Caki2 (cell line): ENCODE results near the gene STK32B. TPM values are rescaled to one million over a fixed set of nuclear protein-coding genes. Genes with fewer than 3 reads are reported as not detected.

Experiments used
- DNase-seq: peaks from one replicate; pipeline ENCODE4 v3.0.0-alpha.2; 2015; ENCODE audit warnings: low read depth
- in situ Hi-C: cut with HindIII; loops from 2 replicates; pipeline ENCODE4 v1.10.0; 2016; ENCODE audit warnings: low sequenced_read_pairs, low pct_unique_long_range_greater_than_20kb, mixed read lengths
- total RNA-seq: library from RNA; depleted of rRNA; stranded (reverse); fragments of >200 nt; shearing (Covaris generic); gene quantifications from 2 replicates; pipeline ENCODE4 v1.2.3, GENCODE V29; 2014; ENCODE audit warnings: low replicate concordance

The STK32B gene
- total RNA-seq, 1 experiment from 2014 or later, result 5.3 TPM

- DNase-seq, result no peak
- in situ Hi-C loops, result no loop called here
These were observed 87.1 kb downstream of the STK32B start for GRCh38 chr4:5138389-5138788.

- in situ Hi-C loops, result no loop called here
- DNase-seq, result no peak
These were observed 87.9 kb downstream of the STK32B start for GRCh38 chr4:5139141-5139540.

- in situ Hi-C loops, result no loop called here
- DNase-seq, result no peak
These were observed 90.5 kb downstream of the STK32B start for GRCh38 chr4:5141802-5142201.

- DNase-seq, result no peak
- in situ Hi-C loops, result no loop called here
These were observed 91.4 kb downstream of the STK32B start for GRCh38 chr4:5142726-5143125.

- in situ Hi-C loops, result no loop called here
These were observed 92.1 kb downstream of the STK32B start for GRCh38 chr4:5143306-5143861.

GRCh38 chr4:5143940-5144339, 92.7 kb downstream of the STK32B start:
- no peak for DNase-seq
- in situ Hi-C loops, result no loop called here

More at GRCh38 chr4:5143306-5143861, 92.1 kb downstream of the STK32B start:
- no peak for DNase-seq

GRCh38 chr4:5144384-5144783, 93.1 kb downstream of the STK32B start:
- in situ Hi-C loops, result no loop called here
- DNase-seq, result no peak

- in situ Hi-C loops, result no loop called here
- no peak for DNase-seq
These were observed 95.0 kb downstream of the STK32B start for GRCh38 chr4:5146248-5146647.

GRCh38 chr4:5152521-5152920, 101.2 kb downstream of the STK32B start:
- no peak for DNase-seq
- in situ Hi-C loops, result no loop called here

GRCh38 chr4:5156682-5157081, 105.4 kb downstream of the STK32B start:
- DNase-seq, result no peak
- in situ Hi-C loops, result no loop called here

GRCh38 chr4:5157791-5158770, 106.8 kb downstream of the STK32B start:
- in situ Hi-C loops, result no loop called here
- no peak for DNase-seq

GRCh38 chr4:5158825-5159224, 107.5 kb downstream of the STK32B start:
- in situ Hi-C loops, result no loop called here
- DNase-seq, result no peak

GRCh38 chr4:5160668-5161067, 109.4 kb downstream of the STK32B start:
- in situ Hi-C loops, result no loop called here
- no peak for DNase-seq

- in situ Hi-C loops, result no loop called here
- DNase-seq, result no peak
These were observed 111.7 kb downstream of the STK32B start for GRCh38 chr4:5162909-5163508.

GRCh38 chr4:5164221-5164912, 113.1 kb downstream of the STK32B start:
- no peak for DNase-seq
- in situ Hi-C loops, result no loop called here

GRCh38 chr4:5165420-5166369, 114.4 kb downstream of the STK32B start:
- in situ Hi-C loops, result no loop called here
- peak; percentile 18 for DNase-seq

- no peak for DNase-seq
- in situ Hi-C loops, result no loop called here
These were observed 115.1 kb downstream of the STK32B start for GRCh38 chr4:5166377-5166776.

- in situ Hi-C loops, result no loop called here
- no peak for DNase-seq
These were observed 117.6 kb downstream of the STK32B start for GRCh38 chr4:5168891-5169290.
